ENCODE results near the gene SLIT3. TPM values are rescaled to one million over a fixed set of nuclear protein-coding genes. Genes with fewer than 3 reads are reported as not detected.

The SLIT3 gene
- total RNA-seq, 1 experiment from 2014 or later = 0.10 TPM

DNA sequence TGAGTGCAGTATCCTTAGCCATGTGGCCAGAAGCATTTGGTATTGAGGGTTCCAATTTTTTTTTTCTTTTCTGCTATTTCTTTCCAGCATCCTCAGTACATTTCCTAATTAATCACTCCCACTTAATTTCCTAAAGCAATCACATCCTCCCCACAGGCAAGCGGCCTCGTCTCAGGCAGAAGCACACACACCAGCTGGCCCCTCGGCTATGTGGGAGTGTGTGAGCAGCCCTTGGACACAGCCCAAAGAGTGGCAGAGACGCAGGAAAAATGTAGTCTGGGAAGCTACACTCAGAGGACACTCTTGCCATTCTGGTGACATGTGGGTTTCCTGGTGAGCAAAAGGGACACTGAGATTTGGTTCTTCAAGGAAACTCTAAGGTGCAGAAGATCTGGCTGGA is 20.7 kb downstream of the SLIT3 start (continued):
- TF ChIP-seq YY1 (IDR thresholded peaks at IDR 0.05; ENCODE audit: extremely low read depth, insufficient replicate concordance, low read depth, low read length) (no peak), POLR2AphosphoS5 (IDR thresholded peaks at IDR 0.05; ENCODE audit: low read depth, low read length) (no peak), CEBPB (IDR thresholded peaks at IDR 0.05; ENCODE audit: low read depth) (no peak)

DNA sequence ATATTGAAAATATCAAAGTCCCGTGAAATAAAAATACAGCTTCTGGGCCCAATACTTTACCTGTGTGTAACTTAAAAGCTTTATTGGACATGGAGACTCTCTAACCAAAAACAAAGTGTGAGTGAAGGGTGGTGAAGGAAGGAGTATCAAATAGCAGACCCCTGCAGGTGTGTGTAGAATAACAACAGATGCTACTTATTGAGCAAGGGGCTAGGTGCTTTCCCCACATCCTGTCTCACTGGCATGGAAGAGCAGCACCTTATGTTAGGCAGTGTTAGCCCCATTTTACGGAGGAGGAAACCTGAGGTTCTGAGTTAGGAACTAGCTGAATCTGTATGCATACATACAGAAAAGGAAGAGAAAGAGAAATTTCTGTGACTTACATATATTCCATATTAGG is 21.8 kb downstream of the SLIT3 start:
- Histone ChIP-seq H3K4me1 (ENCODE audit: control insufficient read depth in 1 of 2, insufficient read depth in 2 of 2, low read length in 2 of 2) (no peaks in the 10 kb centered on the region), H2AFZ (ENCODE audit: low read depth, low read length, poor library complexity, severe bottlenecking) (no peak overlapping the region), H3K79me2 (ENCODE audit: insufficient read depth, low read length) (no peaks in the 10 kb centered on the region), H3K36me3 (ENCODE audit: control insufficient read depth in 1 of 2, insufficient read depth in 2 of 2, low read length in 2 of 2) (no peaks in the 10 kb centered on the region), H4K20me1 (ENCODE audit: insufficient read depth) (no peaks in the 10 kb centered on the region), H3K9ac (ENCODE audit: low read length) (no peak overlapping the region), H3K9me2 (ENCODE audit: insufficient read depth) (no peaks in the 10 kb centered on the region), H3K9me3 (ENCODE audit: control insufficient read depth in 1 of 2, insufficient read depth in 1 of 2, low read depth in 1 of 2, low read length in 2 of 2) (no peaks in the 10 kb centered on the region), H3K27me3 (ENCODE audit: insufficient read depth, low read length) (0 out of 2 replicates have a peak, but pooled peaks cover 11% of the 10 kb centered on the region), H3K4me3 (replicated peaks in 1 of 2; ENCODE audit: low read depth in 1 of 2, low read length in 2 of 2) (no peak overlapping the region), H3K4me2 (ENCODE audit: low read length) (no peak overlapping the region), H3K27ac (ENCODE audit: low read depth, low read length) (no peak overlapping the region)
- ATAC-seq (no peak), DNase-seq (ENCODE audit: low read depth, low spot score) (no peak)
- RAD21 ChIA-PET (ENCODE audit: low non-redundant PET in 1 of 2, low total read pairs in 2 of 2, uncharacterized antibody in 2 of 2, unreplicated experiment in 2 of 2) = no interaction called here
- CTCF ChIA-PET = no interaction called here
- POLR2A ChIA-PET = no interaction called here
- intact Hi-C loops (cut with micrococcal nuclease) = no loop called here
- TF ChIP-seq POLR2AphosphoS5 (IDR thresholded peaks at IDR 0.05; ENCODE audit: low read depth, low read length) (no peak), FOSL1 (IDR thresholded peaks at IDR 0.05; ENCODE audit: low read depth) (no peak), CEBPB (IDR thresholded peaks at IDR 0.05; ENCODE audit: low read depth) (no peak), SRF (IDR thresholded peaks at IDR 0.05; ENCODE audit: low read depth) (no peak), SP1 (IDR thresholded peaks at IDR 0.05; ENCODE audit: low read depth) (no peak), EGR1 (IDR thresholded peaks at IDR 0.05; ENCODE audit: low read depth) (no peak), EZH2 (IDR thresholded peaks at IDR 0.05) (no peak), ZFX (IDR thresholded peaks at IDR 0.05) (no peak), POLR2A (IDR thresholded peaks at IDR 0.05; ENCODE audit: borderline replicate concordance, extremely low read depth, insufficient read depth, insufficient read length) (no peak)
- TF ChIP-seq, protein P1, sequence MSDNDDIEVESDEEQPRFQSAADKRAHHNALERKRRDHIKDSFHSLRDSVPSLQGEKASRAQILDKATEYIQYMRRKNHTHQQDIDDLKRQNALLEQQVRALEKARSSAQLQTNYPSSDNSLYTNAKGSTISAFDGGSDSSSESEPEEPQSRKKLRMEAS (IDR thresholded peaks at IDR 0.05) = no peak
- TF ChIP-seq, protein P2, sequence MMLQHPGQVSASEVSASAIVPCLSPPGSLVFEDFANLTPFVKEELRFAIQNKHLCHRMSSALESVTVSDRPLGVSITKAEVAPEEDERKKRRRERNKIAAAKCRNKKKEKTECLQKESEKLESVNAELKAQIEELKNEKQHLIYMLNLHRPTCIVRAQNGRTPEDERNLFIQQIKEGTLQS (IDR thresholded peaks at IDR 0.05) = no peak
- no TSS peak for BruUV-seq (replicated peaks)

All from HCT116 (cell line).